ENCODE measurements around the gene SH3RF1.
"Not testable (repeated sequence)": the region's sequence is repeated elsewhere in the genome, so short reads cannot be mapped to it uniquely, and the experiment has no call there.

SH3RF1 gene

GRCh38 chr4:169209388-169209883, 61.3 kb downstream of the SH3RF1 start:
- no peak for DNase-seq (ENCODE audit: low spot score)
- no peak for TF ChIP-seq CTCF (IDR thresholded peaks at IDR 0.05; ENCODE audit: extremely low read depth, missing control alignments)

GRCh38 chr4:169208516-169208915, 62.2 kb downstream of the SH3RF1 start:
- no peak for TF ChIP-seq CTCF (IDR thresholded peaks at IDR 0.05; ENCODE audit: extremely low read depth, missing control alignments)
- DNase-seq (ENCODE audit: low spot score) = no peak

GRCh38 chr4:169208090-169208455, 62.7 kb downstream of the SH3RF1 start:
- TF ChIP-seq CTCF (IDR thresholded peaks at IDR 0.05; ENCODE audit: extremely low read depth, missing control alignments) = no peak

GRCh38 chr4:169207436-169208089, 63.2 kb downstream of the SH3RF1 start:
- TF ChIP-seq CTCF (IDR thresholded peaks at IDR 0.05; ENCODE audit: extremely low read depth, missing control alignments) = no peak
- DNase-seq (ENCODE audit: low spot score) = no peak

More at GRCh38 chr4:169208090-169208455, 62.7 kb downstream of the SH3RF1 start:
- DNase-seq (ENCODE audit: low spot score) = no peak

GRCh38 chr4:169205744-169206080, 65.0 kb downstream of the SH3RF1 start:
- no peak for DNase-seq (ENCODE audit: low spot score)
- TF ChIP-seq CTCF (IDR thresholded peaks at IDR 0.05; ENCODE audit: extremely low read depth, missing control alignments) = no peak

GRCh38 chr4:169205075-169205743, 65.5 kb downstream of the SH3RF1 start:
- no peak for DNase-seq (ENCODE audit: low spot score)
- TF ChIP-seq CTCF (IDR thresholded peaks at IDR 0.05; ENCODE audit: extremely low read depth, missing control alignments) = no peak

GRCh38 chr4:169203891-169204290, 66.9 kb downstream of the SH3RF1 start:
- DNase-seq (ENCODE audit: low spot score) = no peak
- no peak for TF ChIP-seq CTCF (IDR thresholded peaks at IDR 0.05; ENCODE audit: extremely low read depth, missing control alignments)

GRCh38 chr4:169203278-169203677, 67.5 kb downstream of the SH3RF1 start:
- not testable (repeated sequence) for DNase-seq (ENCODE audit: low spot score)

Data from GM20000 (cell line).